OCI-LY1 (cell line): ENCODE data around the gene CTNNA3.

Experiments used
- EZH2 ChIP-seq: fragments of 200-600 bp; sonication (generic), shearing (Covaris generic); IDR thresholded peaks from 2 replicates; pipeline ENCODE4 v1.8.0; 2017; ENCODE audit warnings: borderline replicate concordance, mixed run types, mild to moderate bottlenecking, antibody characterized with exemption, low read length, moderate library complexity, mixed read lengths
- TF ChIP-seq, protein P1 (sequence below): fragments of 200-600 bp; sonication (generic), shearing (Covaris generic); IDR thresholded peaks from 2 replicates; pipeline ENCODE4 v1.5.1; 2017; ENCODE audit warnings: mild to moderate bottlenecking, antibody characterized with exemption, low read length, moderate library complexity, mixed read lengths

- TF ChIP-seq, protein P1, sequence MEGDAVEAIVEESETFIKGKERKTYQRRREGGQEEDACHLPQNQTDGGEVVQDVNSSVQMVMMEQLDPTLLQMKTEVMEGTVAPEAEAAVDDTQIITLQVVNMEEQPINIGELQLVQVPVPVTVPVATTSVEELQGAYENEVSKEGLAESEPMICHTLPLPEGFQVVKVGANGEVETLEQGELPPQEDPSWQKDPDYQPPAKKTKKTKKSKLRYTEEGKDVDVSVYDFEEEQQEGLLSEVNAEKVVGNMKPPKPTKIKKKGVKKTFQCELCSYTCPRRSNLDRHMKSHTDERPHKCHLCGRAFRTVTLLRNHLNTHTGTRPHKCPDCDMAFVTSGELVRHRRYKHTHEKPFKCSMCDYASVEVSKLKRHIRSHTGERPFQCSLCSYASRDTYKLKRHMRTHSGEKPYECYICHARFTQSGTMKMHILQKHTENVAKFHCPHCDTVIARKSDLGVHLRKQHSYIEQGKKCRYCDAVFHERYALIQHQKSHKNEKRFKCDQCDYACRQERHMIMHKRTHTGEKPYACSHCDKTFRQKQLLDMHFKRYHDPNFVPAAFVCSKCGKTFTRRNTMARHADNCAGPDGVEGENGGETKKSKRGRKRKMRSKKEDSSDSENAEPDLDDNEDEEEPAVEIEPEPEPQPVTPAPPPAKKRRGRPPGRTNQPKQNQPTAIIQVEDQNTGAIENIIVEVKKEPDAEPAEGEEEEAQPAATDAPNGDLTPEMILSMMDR: no peak
- no peak for TF ChIP-seq EZH2
Measured at GRCh38 chr10:66192162-66192831, 1503.7 kb downstream of the CTNNA3 start.
